Left renal pelvis (tissue), 4 donors: ENCODE measurements around the gene RIT2. TPM values are rescaled to one million over a fixed set of nuclear protein-coding genes. Genes with fewer than 3 reads are reported as not detected.

Experiments used
- DNase-seq, 4 donors: peaks; one replicate each; pipeline ENCODE4 v3.0.0-alpha.2; 2013; ENCODE audit warnings: low read depth in 4 of 4, low spot score in 3 of 4
- polyA plus RNA-seq, 4 donors: library from polyadenylated mRNA; unstranded; fragments of 120-200 nt; gene quantifications; one replicate each; pipeline ENCODE4 v1.2.1, GENCODE V29; 2013; ENCODE audit not compliant: insufficient read length in 4 of 4

RIT2 gene
- polyA plus RNA-seq, 4 donors: 0.14 to 0.20 TPM; not detected in 2

- no peak for DNase-seq
These were observed 22.9 kb downstream of the RIT2 start for GRCh38 chr18:43092539-43092938.

GRCh38 chr18:43081396-43081795, 34.1 kb downstream of the RIT2 start:
- DNase-seq: no peak

GRCh38 chr18:43080671-43081070, 34.8 kb downstream of the RIT2 start:
- DNase-seq: no peak

- DNase-seq: no peak
These were observed 36.1 kb downstream of the RIT2 start for GRCh38 chr18:43079422-43079821.

- DNase-seq: no peak
These were observed 36.9 kb downstream of the RIT2 start for GRCh38 chr18:43078478-43079092.

GRCh38 chr18:43077510-43078308, 37.8 kb downstream of the RIT2 start:
- no peak for DNase-seq

GRCh38 chr18:43073771-43074170, 41.7 kb downstream of the RIT2 start:
- DNase-seq: no peak

- no peak for DNase-seq
These were observed 46.7 kb downstream of the RIT2 start for GRCh38 chr18:43068781-43069180.

GRCh38 chr18:43067570-43067969, 47.9 kb downstream of the RIT2 start:
- DNase-seq: no peak

- DNase-seq: no peak
These were observed 53.7 kb downstream of the RIT2 start for GRCh38 chr18:43061816-43062215.

GRCh38 chr18:43061318-43061717, 54.2 kb downstream of the RIT2 start:
- no peak for DNase-seq

- no peak for DNase-seq
These were observed 55.5 kb downstream of the RIT2 start for GRCh38 chr18:43060020-43060419.

GRCh38 chr18:43054815-43055519, 60.5 kb downstream of the RIT2 start:
- DNase-seq: no peak

- DNase-seq: peak in 1 of 4 donors; percentile 2
These were observed 66.5 kb downstream of the RIT2 start for GRCh38 chr18:43049021-43049420.

- no peak for DNase-seq
These were observed 69.2 kb downstream of the RIT2 start for GRCh38 chr18:43046322-43046721.

GRCh38 chr18:43043626-43044025, 71.9 kb downstream of the RIT2 start:
- DNase-seq: no peak

GRCh38 chr18:43040281-43040680, 75.2 kb downstream of the RIT2 start:
- DNase-seq: no peak

GRCh38 chr18:43034683-43035500, 80.6 kb downstream of the RIT2 start:
- DNase-seq: no peak

GRCh38 chr18:43031169-43031568, 84.3 kb downstream of the RIT2 start:
- no peak for DNase-seq

- DNase-seq: no peak
These were observed 86.1 kb downstream of the RIT2 start for GRCh38 chr18:43029414-43029813.

GRCh38 chr18:43022874-43023273, 92.6 kb downstream of the RIT2 start:
- DNase-seq: no peak
